ENCODE results near the gene DHRSX.
"Not testable (repeated sequence)": the region's sequence is repeated elsewhere in the genome, so short reads cannot be mapped to it uniquely, and the experiment has no call there.

- TF ChIP-seq CTCF, POLR2AphosphoS5, POLR2A (IDR thresholded peaks at IDR 0.05): not testable (repeated sequence)
Observed at GRCh38 chrX:2505341-2505740, 4.6 kb upstream of the DHRSX start.
